Fibroblast of lung (primary cell): ENCODE data around the gene G6PD.

Experiments used
- EZH2 ChIP-seq: IDR thresholded peaks from 2 replicates; pipeline ENCODE4 v1.5.1; 2012; ENCODE audit warnings: low read length, control low read depth, mild to moderate bottlenecking; ENCODE audit errors: missing control alignments
- TF ChIP-seq, protein P1 (sequence below), 2 donors: IDR thresholded peaks in 1 of 2; conservative IDR thresholded peaks in 1 of 2; 1 replicate in 1 of 2; 2 replicates in 1 of 2; pipeline ENCODE4 v1.5.1; 2011 to 2012; ENCODE audit warnings: low read length in 2 of 2, control low read depth in 1 of 2, inconsistent platforms in 1 of 2, low read depth in 1 of 2, mild to moderate bottlenecking in 1 of 2

DNA sequence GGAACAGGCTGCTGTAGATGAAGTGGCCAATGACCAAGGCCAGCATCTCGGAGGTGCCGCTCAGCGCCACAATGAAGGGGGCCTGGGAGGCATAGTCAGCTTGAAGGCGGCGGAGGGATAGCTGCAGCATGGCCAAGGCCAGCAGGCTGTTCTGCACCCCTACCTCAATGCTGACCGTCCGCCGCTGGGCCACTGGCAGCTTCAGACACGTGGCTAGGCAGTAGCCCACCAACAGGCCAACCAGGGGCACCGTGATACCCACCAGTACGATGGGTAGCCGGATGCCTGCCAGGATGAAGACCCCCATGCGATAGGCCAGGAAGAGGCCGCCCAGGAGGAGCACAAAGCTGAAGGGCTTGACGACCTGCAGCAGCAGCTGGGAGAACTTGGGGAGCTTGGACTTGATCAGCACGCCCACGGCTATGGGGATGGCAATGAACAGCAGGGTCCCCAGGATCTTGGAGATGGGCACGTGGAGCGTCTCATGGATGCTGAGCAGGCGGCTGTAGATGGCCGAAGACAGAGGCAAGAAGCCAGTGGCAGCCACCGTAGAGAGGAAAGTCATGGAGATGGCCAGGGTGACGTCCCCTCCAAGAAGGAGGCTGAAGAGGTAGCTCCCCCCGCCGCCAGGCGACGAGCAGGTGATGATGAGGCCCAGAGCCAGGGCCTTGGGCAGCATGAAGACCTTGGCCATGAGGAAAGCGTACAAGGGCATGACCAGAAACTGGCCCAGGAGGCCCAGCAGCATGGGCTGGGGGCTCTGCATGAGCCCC, 58.9 kb downstream of the G6PD start:
- no peak for TF ChIP-seq EZH2
- TF ChIP-seq, protein P1, sequence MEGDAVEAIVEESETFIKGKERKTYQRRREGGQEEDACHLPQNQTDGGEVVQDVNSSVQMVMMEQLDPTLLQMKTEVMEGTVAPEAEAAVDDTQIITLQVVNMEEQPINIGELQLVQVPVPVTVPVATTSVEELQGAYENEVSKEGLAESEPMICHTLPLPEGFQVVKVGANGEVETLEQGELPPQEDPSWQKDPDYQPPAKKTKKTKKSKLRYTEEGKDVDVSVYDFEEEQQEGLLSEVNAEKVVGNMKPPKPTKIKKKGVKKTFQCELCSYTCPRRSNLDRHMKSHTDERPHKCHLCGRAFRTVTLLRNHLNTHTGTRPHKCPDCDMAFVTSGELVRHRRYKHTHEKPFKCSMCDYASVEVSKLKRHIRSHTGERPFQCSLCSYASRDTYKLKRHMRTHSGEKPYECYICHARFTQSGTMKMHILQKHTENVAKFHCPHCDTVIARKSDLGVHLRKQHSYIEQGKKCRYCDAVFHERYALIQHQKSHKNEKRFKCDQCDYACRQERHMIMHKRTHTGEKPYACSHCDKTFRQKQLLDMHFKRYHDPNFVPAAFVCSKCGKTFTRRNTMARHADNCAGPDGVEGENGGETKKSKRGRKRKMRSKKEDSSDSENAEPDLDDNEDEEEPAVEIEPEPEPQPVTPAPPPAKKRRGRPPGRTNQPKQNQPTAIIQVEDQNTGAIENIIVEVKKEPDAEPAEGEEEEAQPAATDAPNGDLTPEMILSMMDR (conservative IDR thresholded peaks at IDR 0.05 in 1 of 2, IDR thresholded peaks at IDR 0.05 in 1 of 2; ENCODE audit: low read depth in 1 of 2, low read length in 2 of 2): no peak
